Umbilical cord (tissue), 2 donors: Measurements from ENCODE around the gene FAM43A. TPM values are rescaled to one million over a fixed set of nuclear protein-coding genes. Genes with fewer than 3 reads are reported as not detected.

Experiments used
- DNase-seq: peaks from one replicate; pipeline ENCODE4 v3.0.0-alpha.2; 2015; ENCODE audit warnings: low spot score
- total RNA-seq: library from RNA; depleted of rRNA; stranded (reverse); fragments of >200 nt; gene quantifications from one replicate; pipeline ENCODE4 v1.2.3, GENCODE V29; 2014; ENCODE audit warnings: low replicate concordance; ENCODE audit not compliant: insufficient read depth

FAM43A gene
- total RNA-seq, 1 donor from 2014 or later = 31.8 TPM

- no peak for DNase-seq
These were observed 10.0 kb upstream of the FAM43A start for GRCh38 chr3:194675680-194676079.

GRCh38 chr3:194676471-194676870 is 9.2 kb upstream of the FAM43A start:
- no peak for DNase-seq

GRCh38 chr3:194680888-194681615 is 4.6 kb upstream of the FAM43A start:
- no peak for DNase-seq

GRCh38 chr3:194682189-194682693 is 3.4 kb upstream of the FAM43A start:
- DNase-seq = no peak

- DNase-seq = peak; percentile 92
These were observed 2.9 kb upstream of the FAM43A start for GRCh38 chr3:194682694-194683310.

GRCh38 chr3:194683380-194683779 is 2.3 kb upstream of the FAM43A start:
- DNase-seq = peak; percentile 19

- no peak for DNase-seq
These were observed 492 bp upstream of the FAM43A start for GRCh38 chr3:194685065-194685717.

GRCh38 chr3:194686414-194686815 is 732 bp downstream of the FAM43A start:
- DNase-seq = peak; percentile 48

GRCh38 chr3:194686816-194687637 is 1.3 kb downstream of the FAM43A start:
- peak; percentile 62 for DNase-seq

- DNase-seq = peak; percentile 46
These were observed 2.0 kb downstream of the FAM43A start for GRCh38 chr3:194687638-194688199.

- DNase-seq = peak; percentile 31
These were observed 2.6 kb downstream of the FAM43A start for GRCh38 chr3:194688200-194688740.

GRCh38 chr3:194688946-194689345 is 3.3 kb downstream of the FAM43A start:
- DNase-seq = no peak

GRCh38 chr3:194689493-194689944 is 3.8 kb downstream of the FAM43A start:
- DNase-seq = peak; percentile 71

GRCh38 chr3:194690501-194691372 is 5.1 kb downstream of the FAM43A start:
- no peak for DNase-seq

GRCh38 chr3:194691481-194692283 is 6.0 kb downstream of the FAM43A start:
- no peak for DNase-seq

GRCh38 chr3:194696702-194697101 is 11.0 kb downstream of the FAM43A start:
- DNase-seq = no peak

GRCh38 chr3:194702545-194702944 is 16.9 kb downstream of the FAM43A start:
- DNase-seq = no peak

GRCh38 chr3:194705227-194705626 is 19.5 kb downstream of the FAM43A start:
- DNase-seq = no peak

GRCh38 chr3:194705761-194706160 is 20.1 kb downstream of the FAM43A start:
- DNase-seq = no peak
